HepG2 (cell line): ENCODE data around the gene CIITA. TPM values are rescaled to one million over a fixed set of nuclear protein-coding genes. Genes with fewer than 3 reads are reported as not detected.

Experiments used
- FOXP1 ChIP-seq, 2 experiments: fragments of 450-650 bp in 1 of 2; IDR thresholded peaks; 2 replicates each; pipeline ENCODE4 v1.6.1; 2017 to 2018; ENCODE audit warnings: antibody characterized with exemption in 1 of 2
- GABPB1 ChIP-seq: IDR thresholded peaks from 2 replicates; pipeline ENCODE4 v1.6.1; 2016; ENCODE audit warnings: mild to moderate bottlenecking, missing genetic modification reagents, moderate library complexity, missing compliant biosample characterization
- PAF1 ChIP-seq: IDR thresholded peaks from 2 replicates; pipeline ENCODE4 v1.6.1; 2016; ENCODE audit warnings: missing genetic modification reagents, missing compliant biosample characterization
- PPARG ChIP-seq: conservative IDR thresholded peaks from 2 replicates; pipeline ENCODE4 v1.6.1; 2016; ENCODE audit warnings: missing biosample characterization, missing genetic modification reagents
- SNAPC4 ChIP-seq: sonication (generic); formaldehyde crosslinking; IDR thresholded peaks from 2 replicates; pipeline ENCODE4 v1.4.0; 2020; ENCODE audit warnings: mild to moderate bottlenecking, missing genetic modification reagents
- TCF7 ChIP-seq: sonication (generic); IDR thresholded peaks from 2 replicates; pipeline ENCODE4 v1.6.1; 2016; ENCODE audit warnings: antibody characterized with exemption, low read depth
- TERF1 ChIP-seq: sonication (generic); formaldehyde crosslinking; IDR thresholded peaks from 2 replicates; pipeline ENCODE4 v1.8.0; 2022; ENCODE audit warnings: mild to moderate bottlenecking, missing genetic modification reagents, moderate library complexity
- TRIM24 ChIP-seq: sonication (generic); formaldehyde crosslinking; IDR thresholded peaks from 2 replicates; pipeline ENCODE4 v1.8.0; 2022; ENCODE audit warnings: mild to moderate bottlenecking, missing genetic modification reagents
- YY1 ChIP-seq: IDR thresholded peaks from 2 replicates; pipeline ENCODE4 v1.6.1; 2011; ENCODE audit warnings: low read length, low read depth, moderate library complexity, mild to moderate bottlenecking; ENCODE audit not compliant: insufficient read depth, insufficient replicate concordance
- ZBTB1 ChIP-seq: sonication (generic); formaldehyde crosslinking; IDR thresholded peaks from 2 replicates; pipeline ENCODE4 v1.4.0; 2020; ENCODE audit warnings: missing genetic modification reagents, borderline replicate concordance
- ZNF234 ChIP-seq: sonication (generic); formaldehyde crosslinking; conservative IDR thresholded peaks from 2 replicates; pipeline ENCODE4 v1.5.1; 2020; ENCODE audit warnings: mild to moderate bottlenecking, missing genetic modification reagents
- ZNF569 ChIP-seq: sonication (generic); formaldehyde crosslinking; IDR thresholded peaks from 2 replicates; pipeline ENCODE4 v1.5.0; 2020; ENCODE audit warnings: mild to moderate bottlenecking, missing genetic modification reagents, moderate library complexity, borderline replicate concordance
- ZNF577 ChIP-seq: sonication (generic); formaldehyde crosslinking; IDR thresholded peaks from 2 replicates; pipeline ENCODE4 v1.4.0; 2020; ENCODE audit warnings: mild to moderate bottlenecking, low read depth, missing genetic modification reagents, borderline replicate concordance
- ZNF788 ChIP-seq: sonication (generic); formaldehyde crosslinking; IDR thresholded peaks from 2 replicates; pipeline ENCODE4 v1.5.0; 2020; ENCODE audit warnings: mild to moderate bottlenecking, missing genetic modification reagents, borderline replicate concordance
- ZSCAN5A ChIP-seq: sonication (generic); formaldehyde crosslinking; IDR thresholded peaks from 2 replicates; pipeline ENCODE4 v1.8.0; 2022; ENCODE audit warnings: mild to moderate bottlenecking, missing genetic modification reagents, borderline replicate concordance
- polyA plus RNA-seq, 8 experiments: library from polyadenylated mRNA; depleted of rRNA in 3 of 8; stranded (reverse) in 7 of 8; unstranded in 1 of 8; fragments of >200 nt; fragmentation: Illumina TruSeq in 4 of 8; extraction: Trizol in 4 of 8; gene quantifications; 2 replicates each; pipeline versions ENCODE4 v1.2.1 to v1.2.3, GENCODE V29; 2011 to 2016; ENCODE audit warnings: low read depth in 4 of 8, missing spikeins in 1 of 8, mixed read lengths in 1 of 8; ENCODE audit not compliant: insufficient read depth in 1 of 8
- total RNA-seq, 5 experiments: library from RNA; depleted of rRNA; stranded (reverse); fragments of >200 nt; fragmentation: Illumina TruSeq; extraction: Trizol; gene quantifications; 2 replicates each; pipeline ENCODE4 v1.2.3, GENCODE V29; 2016; ENCODE audit warnings: low read depth in 1 of 5
- TF ChIP-seq, protein P1 (sequence below): sonication (generic); formaldehyde crosslinking; conservative IDR thresholded peaks from 2 replicates; pipeline ENCODE4 v1.8.0; 2022; ENCODE audit warnings: mild to moderate bottlenecking, moderate library complexity, missing genetic modification reagents
- TF ChIP-seq, protein P2 (sequence below): sonication (generic); formaldehyde crosslinking; IDR thresholded peaks from 2 replicates; pipeline ENCODE4 v1.5.0; 2020; ENCODE audit warnings: missing genetic modification reagents

CIITA gene
- total and polyA plus RNA-seq, 2 of the 13 experiments (the other 11 are each of a cell fraction or from before 2014, with no cell fraction given) = 0.08 to 0.09 TPM

GRCh38 chr16:10895053-10895946 is 18.3 kb downstream of the CIITA start (continued):
- TF ChIP-seq SNAPC4 (CRISPR knock-in tag) (peak; percentile 50; the same call in 1 of the 2 replicates), ZNF577 (CRISPR knock-in tag) (no peak), TRIM24 (CRISPR knock-in tag) (0 out of 2 replicates have a peak, but pooled peaks have one; percentile 4), TERF1 (no peak), TCF7 (no peak), ZNF234 (CRISPR knock-in tag) (no peak; the same call in 1 of the 2 replicates), PAF1 (no peak), ZNF569 (CRISPR knock-in tag) (no peak), PPARG (0 out of 2 replicates have a peak, but pooled peaks have one; percentile 36), GABPB1 (CRISPR knock-in tag) (peak; percentile 45), ZSCAN5A (no peak), ZNF788 (CRISPR knock-in tag) (peak; percentile 79), YY1 (no peak), ZBTB1 (peak; percentile 80; the same call in 1 of the 2 replicates), FOXP1 (IDR thresholded peaks at IDR 0.05) (no peak), FOXP1 (CRISPR knock-in tag; IDR thresholded peaks at IDR 0.05) (no peak)
- TF ChIP-seq, protein P1, sequence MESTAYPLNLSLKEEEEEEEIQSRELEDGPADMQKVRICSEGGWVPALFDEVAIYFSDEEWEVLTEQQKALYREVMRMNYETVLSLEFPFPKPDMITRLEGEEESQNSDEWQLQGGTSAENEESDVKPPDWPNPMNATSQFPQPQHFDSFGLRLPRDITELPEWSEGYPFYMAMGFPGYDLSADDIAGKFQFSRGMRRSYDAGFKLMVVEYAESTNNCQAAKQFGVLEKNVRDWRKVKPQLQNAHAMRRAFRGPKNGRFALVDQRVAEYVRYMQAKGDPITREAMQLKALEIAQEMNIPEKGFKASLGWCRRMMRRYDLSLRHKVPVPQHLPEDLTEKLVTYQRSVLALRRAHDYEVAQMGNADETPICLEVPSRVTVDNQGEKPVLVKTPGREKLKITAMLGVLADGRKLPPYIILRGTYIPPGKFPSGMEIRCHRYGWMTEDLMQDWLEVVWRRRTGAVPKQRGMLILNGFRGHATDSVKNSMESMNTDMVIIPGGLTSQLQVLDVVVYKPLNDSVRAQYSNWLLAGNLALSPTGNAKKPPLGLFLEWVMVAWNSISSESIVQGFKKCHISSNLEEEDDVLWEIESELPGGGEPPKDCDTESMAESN (CRISPR knock-in tag) = peak; percentile 74; the same call in 1 of the 2 replicates
- TF ChIP-seq, protein P2, sequence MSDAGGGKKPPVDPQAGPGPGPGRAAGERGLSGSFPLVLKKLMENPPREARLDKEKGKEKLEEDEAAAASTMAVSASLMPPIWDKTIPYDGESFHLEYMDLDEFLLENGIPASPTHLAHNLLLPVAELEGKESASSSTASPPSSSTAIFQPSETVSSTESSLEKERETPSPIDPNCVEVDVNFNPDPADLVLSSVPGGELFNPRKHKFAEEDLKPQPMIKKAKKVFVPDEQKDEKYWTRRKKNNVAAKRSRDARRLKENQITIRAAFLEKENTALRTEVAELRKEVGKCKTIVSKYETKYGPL (CRISPR knock-in tag) = peak; percentile 82; the same call in 1 of the 2 replicates
